ENCODE measurements around the gene TBC1D22A. TPM values are rescaled to one million over a fixed set of nuclear protein-coding genes. Genes with fewer than 3 reads are reported as not detected.

The TBC1D22A gene
- total RNA-seq, 2 experiments from 2014 or later: 37.4 TPM

- ChIA-PET POLR2A (no interaction called here), CTCF (no interaction called here)
Measured at GRCh38 chr22:47177334-47177815, 414.9 kb downstream of the TBC1D22A start.

GRCh38 chr22:47178339-47178738, 415.9 kb downstream of the TBC1D22A start:
- POLR2A ChIA-PET: no interaction called here
- CTCF ChIA-PET: no interaction called here

DNA sequence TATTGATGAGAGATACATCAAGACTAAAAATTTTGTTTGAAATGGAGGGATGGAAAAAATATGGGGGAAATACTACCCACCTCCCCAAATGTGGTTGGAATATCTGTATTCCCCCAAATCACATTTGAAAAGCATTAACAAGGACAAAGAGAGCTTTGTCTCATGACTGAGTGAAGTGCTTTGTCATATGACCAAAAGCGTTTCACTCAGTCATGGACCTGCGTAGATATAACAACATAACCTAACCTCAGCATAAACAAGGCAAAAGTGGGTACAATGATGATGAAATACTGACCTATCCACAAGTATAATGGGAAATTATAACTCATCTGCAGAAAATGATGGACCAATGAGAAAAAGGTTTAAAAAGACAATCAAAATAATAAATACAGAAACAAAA, 418.3 kb downstream of the TBC1D22A start:
- POLR2A ChIA-PET: no interaction called here

GRCh38 chr22:47187176-47187957, 424.9 kb downstream of the TBC1D22A start:
- ChIA-PET POLR2A (no interaction called here), CTCF (no interaction called here)

More for the DNA sequence above, 418.3 kb downstream of the TBC1D22A start:
- CTCF ChIA-PET: no interaction called here

GRCh38 chr22:47188261-47189055, 426.0 kb downstream of the TBC1D22A start:
- ChIA-PET POLR2A (no interaction called here), CTCF (no interaction called here)

DNA sequence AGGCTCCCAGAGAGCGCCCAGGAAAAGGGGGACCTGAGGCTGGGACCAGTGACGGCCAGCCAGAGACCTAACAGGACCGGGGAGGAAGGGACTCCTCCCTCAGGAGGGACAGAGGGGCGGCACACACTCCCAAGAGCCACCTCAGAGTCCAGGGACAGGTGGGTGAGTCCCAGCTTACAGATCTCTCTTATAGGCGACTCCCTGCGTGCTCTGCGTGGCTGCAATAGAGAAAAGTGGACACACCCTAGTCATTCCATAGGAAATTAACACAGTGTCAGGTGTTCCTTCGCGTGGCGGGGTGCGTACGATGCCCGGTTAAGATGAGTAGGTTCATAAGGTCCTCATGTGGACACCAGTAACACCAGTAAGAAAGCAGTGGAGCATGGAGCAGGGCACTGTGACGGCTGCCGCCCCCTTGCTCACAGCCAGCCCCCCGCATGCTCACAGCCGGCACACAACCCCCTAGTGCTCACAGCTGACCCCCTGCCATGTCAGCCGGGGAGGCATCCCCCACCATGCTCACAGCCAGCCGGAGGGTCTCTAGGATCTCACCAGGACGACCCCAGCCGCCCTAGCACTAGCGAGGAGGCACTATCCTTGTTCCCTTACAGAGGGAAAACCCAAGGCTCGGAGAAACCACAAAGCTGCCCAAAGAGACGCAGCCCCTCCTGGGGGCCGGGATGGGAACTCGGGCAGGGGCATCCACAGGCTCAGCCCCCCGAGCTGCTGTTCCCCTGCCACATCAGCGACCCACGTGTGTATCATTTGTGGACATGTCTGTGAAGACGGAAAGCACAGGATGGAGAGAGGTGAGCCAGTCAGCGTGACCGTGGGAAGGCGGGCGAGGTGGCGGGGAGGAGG, 426.8 kb downstream of the TBC1D22A start:
- CTCF ChIA-PET: no interaction called here
- POLR2A ChIA-PET: no interaction called here

GRCh38 chr22:47190276-47190956, 428.0 kb downstream of the TBC1D22A start:
- POLR2A ChIA-PET: no interaction called here
- CTCF ChIA-PET: no interaction called here

GRCh38 chr22:47190957-47191670, 428.7 kb downstream of the TBC1D22A start:
- ChIA-PET CTCF (no interaction called here), POLR2A (no interaction called here)

DNA sequence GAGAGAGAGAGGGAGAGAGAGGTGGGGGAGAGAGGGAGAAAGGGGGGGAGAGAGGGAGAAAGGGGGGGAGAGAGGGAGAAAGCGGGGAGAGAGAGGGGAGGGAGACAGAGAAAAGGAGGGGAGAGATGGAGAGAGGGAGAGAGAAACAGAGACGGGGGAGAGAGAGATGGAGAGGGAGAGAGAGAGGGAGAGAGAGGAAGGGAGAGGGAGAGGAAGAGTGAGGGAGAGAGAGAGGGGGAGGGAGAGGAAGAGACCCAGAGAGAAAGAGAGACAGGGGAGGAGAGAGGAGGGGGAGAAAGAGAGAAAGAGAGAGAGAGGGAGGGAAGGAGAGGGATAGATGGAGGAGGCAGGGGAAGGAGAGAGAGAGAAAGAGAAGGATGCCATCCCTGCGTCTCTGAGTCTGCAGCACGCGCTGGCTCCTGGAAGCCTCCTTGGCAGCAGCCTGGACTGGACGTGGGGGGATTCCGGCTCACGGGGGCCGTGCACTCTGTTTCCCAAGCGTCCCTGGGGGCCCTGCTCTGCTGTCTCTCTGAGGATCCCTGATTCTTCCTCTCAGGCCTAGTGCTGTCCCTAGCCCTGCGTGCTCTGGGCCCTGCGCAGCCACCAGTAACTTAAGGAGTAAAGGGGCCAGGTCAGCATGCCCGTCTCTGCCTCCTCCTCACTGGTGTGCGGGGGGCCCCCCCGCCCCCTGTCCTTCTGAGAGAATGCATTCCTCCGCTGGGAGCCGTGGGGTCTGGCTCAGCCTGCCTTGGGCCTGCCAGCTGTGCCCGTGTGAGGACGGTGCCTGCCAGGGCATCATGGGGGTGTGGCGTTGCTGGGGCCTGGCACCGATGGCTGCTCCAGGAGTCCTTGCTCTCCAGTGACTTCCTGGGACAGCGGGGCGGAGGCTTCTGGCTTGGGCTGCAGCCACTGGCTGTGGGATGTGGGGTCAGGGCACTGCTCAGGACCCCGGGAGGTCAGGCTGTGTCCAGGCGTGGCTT, 429.5 kb downstream of the TBC1D22A start:
- CTCF ChIA-PET: no interaction called here

DNA sequence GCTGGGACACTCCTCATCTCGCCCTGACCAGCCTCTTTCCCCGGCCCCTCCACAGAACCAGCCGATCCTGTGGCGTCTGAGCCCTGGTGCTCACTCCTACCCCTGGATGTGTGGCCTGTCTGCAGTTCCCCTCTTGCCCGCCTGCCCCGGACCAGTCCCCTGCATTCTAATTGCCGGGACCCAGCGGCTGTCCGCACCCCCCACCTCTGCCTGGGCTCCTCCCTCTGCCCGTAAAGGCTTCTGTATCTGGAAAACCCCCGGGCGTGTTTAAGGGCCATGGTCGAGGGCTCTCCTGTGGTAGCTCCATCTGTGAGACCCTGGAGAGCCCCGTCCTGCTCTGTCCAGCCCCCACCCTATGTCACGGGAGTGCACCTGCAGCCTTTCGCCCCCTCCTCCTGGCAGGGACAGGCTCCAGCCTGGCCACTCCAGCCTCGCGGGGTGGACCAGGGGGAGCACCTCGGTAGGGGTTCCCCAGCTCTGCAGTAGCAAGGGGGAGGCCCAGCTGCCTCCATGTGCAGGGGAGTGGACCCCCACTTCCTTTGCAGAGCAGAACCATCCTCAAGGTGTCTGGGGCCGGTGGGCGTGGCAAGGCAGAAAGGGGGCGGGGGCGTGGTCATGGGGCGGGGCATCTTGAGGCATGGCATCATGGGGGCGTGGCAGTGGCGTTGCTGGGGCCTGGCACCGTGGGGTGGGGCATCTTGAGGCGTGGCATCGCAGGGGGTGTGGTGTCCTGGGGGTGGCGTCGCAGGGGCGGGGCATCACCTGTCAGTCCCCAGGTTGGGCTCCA, 430.4 kb downstream of the TBC1D22A start:
- ChIA-PET POLR2A (no interaction called here), CTCF (no interaction called here)

More for the DNA sequence above, 429.5 kb downstream of the TBC1D22A start:
- POLR2A ChIA-PET: no interaction called here

GRCh38 chr22:47193606-47194329, 431.3 kb downstream of the TBC1D22A start:
- CTCF ChIA-PET: no interaction called here
- POLR2A ChIA-PET: no interaction called here

GRCh38 chr22:47194476-47195155, 432.2 kb downstream of the TBC1D22A start:
- CTCF ChIA-PET: no interaction called here
- POLR2A ChIA-PET: no interaction called here

GRCh38 chr22:47195156-47195483, 432.7 kb downstream of the TBC1D22A start:
- ChIA-PET CTCF (no interaction called here), POLR2A (no interaction called here)

DNA sequence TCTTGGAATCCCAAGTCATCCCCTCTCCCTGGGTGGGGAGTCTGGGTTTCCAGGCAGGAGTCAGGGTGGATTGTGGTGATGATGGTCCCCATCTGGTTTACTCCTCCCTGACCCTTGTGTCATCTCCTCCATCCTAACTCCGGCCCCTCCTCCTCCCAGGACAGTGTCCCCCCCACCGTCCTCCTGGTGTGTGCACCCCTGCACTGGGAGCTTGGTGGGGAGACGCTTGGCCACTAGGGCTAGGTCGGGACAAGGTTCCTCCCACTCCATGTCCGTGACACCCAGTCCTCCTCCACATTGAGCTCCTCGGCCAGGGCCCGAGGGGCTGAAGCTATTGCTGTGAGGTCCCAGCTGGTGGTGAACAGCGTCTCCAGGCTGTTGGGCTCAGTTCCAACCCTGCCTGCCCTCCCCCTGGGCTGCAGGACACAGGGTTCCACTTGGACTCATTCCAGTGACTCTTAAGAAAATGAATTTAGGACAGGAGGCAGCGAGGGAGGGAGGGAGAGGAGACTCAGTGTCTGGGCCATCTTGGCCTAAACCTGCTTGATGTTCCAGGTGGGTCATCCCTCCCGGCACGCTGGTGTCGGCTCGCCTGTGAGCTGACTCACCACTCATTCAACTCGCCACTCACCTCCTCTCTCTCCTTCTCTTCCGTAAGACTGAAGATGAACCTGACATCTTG, 433.2 kb downstream of the TBC1D22A start:
- POLR2A ChIA-PET: no interaction called here
- CTCF ChIA-PET: no interaction called here

DNA sequence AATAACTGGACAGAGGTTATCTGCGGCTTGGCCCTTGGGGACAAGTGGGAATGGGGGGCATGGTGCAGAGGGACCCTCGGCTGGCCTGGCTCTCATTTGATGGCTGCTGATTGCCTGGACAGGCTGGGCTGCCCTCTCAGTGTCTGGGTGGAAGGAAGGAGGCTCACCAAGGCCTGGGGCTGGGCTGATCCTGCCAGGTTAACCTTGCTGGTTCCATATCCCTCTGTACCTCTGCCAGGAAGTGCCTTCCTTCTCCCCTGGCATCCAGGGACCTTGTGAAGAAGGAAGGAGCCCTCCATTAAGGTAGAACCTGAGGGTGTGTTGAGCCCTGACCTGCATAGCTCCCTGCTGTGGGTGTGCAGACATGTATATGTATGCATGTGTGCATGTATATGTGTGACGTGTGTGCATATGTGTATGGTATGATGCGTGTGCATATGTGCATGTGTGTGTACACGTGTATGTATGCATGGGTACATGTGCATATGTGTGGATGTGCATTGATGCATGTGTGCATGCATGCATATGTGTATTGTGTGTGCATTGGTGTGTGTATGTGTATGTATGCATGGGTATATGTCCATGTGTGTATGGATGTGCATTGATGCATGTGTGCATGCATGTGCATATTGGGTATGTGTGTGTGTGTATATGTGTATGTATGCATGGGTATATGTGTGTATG, 433.9 kb downstream of the TBC1D22A start:
- CTCF ChIA-PET: no interaction called here
- POLR2A ChIA-PET: no interaction called here

Data from activated CD8-positive, alpha-beta memory T cell treated with anti-CD3 and anti-CD28 coated beads for 36 hours (primary cell).